Activated T-cell treated with anti-CD3 and anti-CD28 coated beads for 4 hours (primary cell): ENCODE results near the gene DCLK1.

ENCODE experiments used
- DNase-seq: peaks from one replicate; pipeline ENCODE4 v3.0.0-alpha.2; 2020

The DCLK1 gene

DNA sequence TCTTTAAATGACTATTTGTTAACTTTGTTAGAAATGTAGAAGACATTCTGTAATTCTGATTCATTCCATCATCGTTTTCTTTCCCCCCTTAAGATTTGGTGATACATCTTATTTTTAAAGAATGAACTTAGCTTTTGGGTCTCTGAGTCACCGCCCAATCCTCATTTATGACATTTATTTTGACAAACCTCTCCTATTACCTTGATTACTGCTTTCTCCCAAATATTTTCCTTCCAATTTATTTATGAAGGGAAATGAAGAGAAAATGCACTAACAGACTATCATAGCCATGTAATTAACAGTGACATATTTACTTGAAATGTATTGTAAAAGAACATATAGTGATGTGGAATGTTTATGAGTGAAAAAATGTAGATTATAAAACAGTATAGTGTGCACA is 241.6 kb downstream of the DCLK1 start:
- no peak for DNase-seq

DNA sequence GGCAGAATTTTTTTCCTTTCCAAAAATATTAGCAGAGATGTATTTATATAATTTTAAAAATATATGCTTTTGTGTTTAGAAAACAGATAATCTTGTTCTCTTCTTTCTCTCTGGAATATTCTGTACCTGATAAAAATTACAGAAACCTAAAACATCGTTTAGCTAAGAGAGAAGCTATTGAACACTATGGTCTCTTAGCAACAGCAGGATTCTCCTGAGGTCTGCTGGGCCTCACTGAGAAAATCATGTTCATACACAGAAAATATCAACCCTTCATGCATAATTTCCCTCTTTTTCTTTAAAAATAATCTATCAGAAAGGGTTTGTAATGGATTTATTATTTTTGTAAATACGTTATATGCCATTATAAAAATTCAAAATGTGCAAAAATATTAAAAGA is 242.2 kb downstream of the DCLK1 start:
- no peak for DNase-seq

DNA sequence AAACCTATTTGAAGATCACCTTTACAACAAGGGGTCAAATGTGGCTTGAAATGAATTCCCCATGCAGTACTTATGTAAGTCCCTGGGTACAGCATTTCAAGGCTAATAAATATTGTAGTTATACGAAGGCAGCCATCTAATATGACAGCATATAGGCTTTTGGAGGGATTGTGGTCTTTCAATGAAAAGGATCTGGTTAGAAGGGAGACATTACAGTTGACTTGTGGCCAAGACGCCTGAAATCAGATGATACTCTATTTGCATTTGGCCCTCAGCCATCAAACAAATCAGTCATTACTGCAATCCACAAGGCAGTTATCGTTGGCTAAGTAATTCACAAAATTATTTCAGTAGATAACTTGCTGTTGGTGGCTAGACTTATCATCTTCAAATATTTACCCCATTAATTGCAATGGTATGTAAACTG is 242.7 kb downstream of the DCLK1 start:
- no peak for DNase-seq

GRCh38 chr13:35887115-35887666 is 244.0 kb downstream of the DCLK1 start:
- DNase-seq, result no peak

- no peak for DNase-seq
Observed at GRCh38 chr13:35886332-35887114, 244.7 kb downstream of the DCLK1 start.

DNA sequence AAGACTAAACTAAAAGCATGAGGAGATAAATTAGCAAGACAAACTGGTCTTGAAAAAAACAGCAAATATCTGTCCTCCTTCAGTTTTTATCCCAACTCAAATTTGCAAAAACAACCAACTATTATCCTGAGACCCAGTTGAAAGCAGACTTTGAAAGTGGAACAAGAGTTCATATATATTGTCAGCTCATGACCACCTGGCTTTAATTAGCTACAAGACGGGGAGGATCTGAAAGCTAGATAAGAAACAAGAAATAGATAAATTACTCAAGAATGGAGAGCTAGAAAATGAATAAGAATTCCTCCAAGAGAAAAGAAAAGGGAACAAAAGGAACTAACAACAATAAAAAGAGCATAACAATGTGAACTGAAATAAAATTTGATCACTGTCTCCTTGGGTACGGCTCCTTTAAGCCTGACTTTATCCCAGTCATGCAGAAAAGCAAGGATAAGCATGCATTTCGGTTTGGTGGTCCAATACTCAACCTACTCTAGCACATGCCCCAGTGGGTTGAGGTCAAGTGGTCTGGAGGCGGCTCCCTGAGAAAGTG is 246.9 kb downstream of the DCLK1 start:
- no peak for DNase-seq

GRCh38 chr13:35882722-35883497 is 248.3 kb downstream of the DCLK1 start:
- DNase-seq, result no peak

- no peak for DNase-seq
Observed at GRCh38 chr13:35881360-35881759, 249.8 kb downstream of the DCLK1 start.

DNA sequence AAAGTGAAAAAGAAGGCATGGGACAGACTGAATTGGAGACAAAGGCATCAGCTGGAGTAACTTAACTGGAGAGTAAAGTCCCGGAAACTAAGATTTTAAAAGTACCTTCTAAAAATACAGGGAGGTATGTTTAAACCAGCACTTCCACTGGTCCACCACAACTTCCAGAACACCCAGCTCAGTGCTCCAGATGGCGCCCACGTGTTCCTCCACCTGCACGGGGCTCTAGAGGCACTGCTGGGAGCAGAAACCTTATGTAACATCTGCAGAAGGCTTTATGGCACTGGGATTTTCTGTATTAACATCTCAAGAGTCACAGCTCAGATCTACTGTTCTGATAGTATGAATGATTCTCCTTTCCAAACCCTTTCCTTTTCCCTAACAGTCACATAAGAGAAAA is 252.1 kb downstream of the DCLK1 start:
- no peak for DNase-seq

DNA sequence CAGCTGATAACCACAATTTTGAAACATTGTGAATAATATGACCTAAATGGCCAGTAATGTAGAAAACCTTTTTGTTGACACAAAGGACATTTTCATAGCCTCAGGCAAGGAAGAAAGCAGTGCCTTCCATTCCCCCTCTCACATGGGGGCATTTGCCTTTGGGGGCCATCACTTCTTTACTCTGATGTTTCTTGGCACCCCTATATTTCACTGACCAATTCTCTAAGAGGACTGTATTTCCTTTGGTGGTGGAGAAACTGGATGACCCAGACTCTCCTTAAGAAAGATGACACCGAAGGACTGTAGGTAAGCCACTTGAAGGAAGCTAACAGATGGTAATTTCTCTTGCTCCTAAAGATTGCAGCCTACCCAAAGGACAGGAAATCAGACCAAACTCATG is 254.6 kb downstream of the DCLK1 start:
- no peak for DNase-seq

- no peak for DNase-seq
Observed at GRCh38 chr13:35874704-35875103, 256.5 kb downstream of the DCLK1 start.

DNA sequence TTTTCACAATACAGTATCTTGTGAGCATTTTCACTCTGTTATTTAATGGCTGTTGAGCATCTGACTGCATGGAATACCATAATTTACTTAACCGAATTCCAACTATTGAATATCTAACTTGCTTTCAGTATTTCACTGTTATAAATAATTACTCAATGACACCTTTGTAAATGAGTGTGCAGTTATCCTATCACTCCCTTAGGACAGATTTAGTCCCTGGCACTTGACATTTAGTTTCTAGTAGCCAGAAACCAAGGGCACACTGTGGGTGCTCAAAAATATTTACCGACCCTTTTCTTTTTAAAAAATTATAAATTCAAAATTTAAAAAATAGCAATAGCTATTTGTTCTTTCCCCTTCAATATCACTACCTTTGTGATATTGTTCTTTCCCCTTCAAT is 258.8 kb downstream of the DCLK1 start:
- no peak for DNase-seq

DNA sequence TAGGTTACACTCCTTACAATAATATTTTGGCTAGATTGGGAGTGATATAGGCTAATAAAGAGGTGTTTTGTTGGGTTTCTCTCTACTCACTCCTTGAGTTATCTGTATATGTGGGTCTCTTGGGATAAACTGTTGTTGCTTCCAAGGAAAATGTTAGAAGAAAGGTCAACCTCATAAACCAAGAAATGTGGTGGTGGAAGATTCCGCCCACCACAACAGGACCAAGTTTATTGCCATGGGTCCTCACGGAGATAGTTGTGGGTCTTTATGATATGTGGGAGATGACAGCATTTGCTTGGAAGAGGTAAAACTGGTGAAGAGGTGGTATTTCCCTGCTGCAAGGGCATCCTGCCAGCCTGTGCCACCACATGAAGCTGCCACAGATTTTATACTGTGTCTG is 259.6 kb downstream of the DCLK1 start:
- DNase-seq, result no peak

GRCh38 chr13:35866801-35867200 is 264.4 kb downstream of the DCLK1 start:
- no peak for DNase-seq

GRCh38 chr13:35865341-35866240 is 265.6 kb downstream of the DCLK1 start:
- DNase-seq, result no peak

DNA sequence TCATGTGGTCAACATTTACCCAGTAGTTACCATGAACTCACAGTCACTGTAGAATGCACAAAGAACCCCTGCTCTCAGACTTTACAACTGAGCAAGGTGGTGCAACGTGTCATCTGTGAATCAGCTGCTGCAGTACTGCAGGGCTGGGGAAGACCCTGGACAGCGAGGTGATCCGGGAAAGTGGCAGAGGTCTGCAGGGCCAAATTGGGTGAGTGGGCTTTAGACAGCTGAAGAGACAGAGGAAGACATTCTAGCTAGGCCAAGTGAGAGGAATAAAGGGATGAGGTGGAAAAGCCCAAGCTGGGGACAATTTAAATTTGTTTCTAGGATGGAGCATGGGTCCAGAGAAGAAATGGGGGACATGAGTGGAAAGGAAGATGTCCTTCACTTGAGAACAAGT is 270.5 kb downstream of the DCLK1 start:
- DNase-seq, result no peak

DNA sequence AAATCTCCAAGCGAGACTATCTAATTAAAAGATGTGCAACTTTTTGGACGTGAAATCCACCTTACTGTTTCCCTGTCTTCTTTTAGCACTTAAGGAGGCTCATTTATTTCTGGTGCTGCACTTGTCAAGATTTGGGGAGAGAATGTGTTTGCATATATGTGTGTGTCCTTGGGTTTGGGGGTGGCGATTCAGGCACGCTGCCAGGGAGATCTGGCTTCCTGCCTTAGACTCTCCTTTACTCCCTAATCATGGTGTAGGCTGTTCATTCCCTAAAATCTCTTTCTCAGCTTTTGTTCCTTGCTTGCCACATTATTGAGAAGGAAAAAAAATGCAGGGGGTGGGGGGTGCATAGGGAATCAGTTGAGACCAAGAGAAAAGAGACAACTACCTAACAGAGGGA is 271.2 kb downstream of the DCLK1 start:
- no peak for DNase-seq

DNA sequence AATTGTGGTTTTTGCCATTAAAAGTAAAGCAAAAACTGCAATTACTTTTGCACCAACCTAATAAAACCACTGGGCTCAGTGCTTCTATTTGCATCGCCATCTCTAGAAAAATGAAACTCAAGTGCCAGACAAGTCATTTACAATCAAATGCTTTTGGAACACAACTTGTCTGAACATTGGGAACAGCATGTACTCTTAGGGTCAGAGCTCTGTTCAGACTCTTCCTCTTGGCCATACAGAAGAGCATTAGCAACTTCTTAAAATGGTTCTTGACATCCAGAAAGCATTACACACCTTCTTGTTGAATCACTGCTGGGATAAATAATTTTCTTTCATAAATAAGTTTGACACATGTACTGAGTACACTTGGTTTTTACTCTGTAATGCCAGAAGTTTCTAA is 272.5 kb downstream of the DCLK1 start:
- no peak for DNase-seq

GRCh38 chr13:35857769-35858168 is 273.4 kb downstream of the DCLK1 start:
- no peak for DNase-seq

DNA sequence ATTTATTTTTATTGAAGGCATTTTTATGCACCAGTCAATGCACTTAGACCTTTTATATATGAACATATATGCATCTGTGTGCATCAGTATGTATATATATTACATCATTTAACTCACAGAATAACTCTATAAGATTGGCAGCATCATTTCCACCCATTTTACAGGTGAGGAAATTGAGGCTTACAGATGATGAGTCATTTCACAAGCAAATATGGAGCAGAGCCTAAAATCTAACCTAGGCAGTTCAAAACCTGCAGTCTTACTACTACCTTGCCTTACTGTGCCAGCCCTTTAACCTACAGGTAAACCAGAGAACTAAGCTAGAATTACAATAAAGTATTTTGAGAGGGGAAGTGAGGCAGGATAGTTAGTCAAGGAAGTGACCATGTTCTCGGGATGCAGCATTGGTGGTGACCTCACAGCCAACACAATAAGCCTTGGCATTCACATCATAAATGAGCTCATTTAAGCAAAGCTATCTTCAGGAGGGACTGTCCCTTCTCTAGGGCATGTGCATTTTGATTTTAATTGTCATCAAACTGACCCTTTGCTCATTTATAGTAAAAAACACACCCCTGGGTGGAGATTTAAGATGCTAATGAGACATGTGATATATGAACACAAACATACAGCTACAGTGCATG is 274.3 kb downstream of the DCLK1 start:
- no peak for DNase-seq

GRCh38 chr13:35856084-35856483 is 275.1 kb downstream of the DCLK1 start:
- DNase-seq, result no peak

GRCh38 chr13:35855531-35856019 is 275.6 kb downstream of the DCLK1 start:
- DNase-seq, result no peak
